ENCODE data around the gene CDHR2. TPM values are rescaled to one million over a fixed set of nuclear protein-coding genes. Genes with fewer than 3 reads are reported as not detected.
A peak's percentile ranks its signal among the peaks of the same experiment; 100 is the strongest.

The CDHR2 gene
- total and polyA plus RNA-seq, 2 donors (not counting 3 experiments of a cell fraction or from before 2014, with no cell fraction given): not detected

DNA sequence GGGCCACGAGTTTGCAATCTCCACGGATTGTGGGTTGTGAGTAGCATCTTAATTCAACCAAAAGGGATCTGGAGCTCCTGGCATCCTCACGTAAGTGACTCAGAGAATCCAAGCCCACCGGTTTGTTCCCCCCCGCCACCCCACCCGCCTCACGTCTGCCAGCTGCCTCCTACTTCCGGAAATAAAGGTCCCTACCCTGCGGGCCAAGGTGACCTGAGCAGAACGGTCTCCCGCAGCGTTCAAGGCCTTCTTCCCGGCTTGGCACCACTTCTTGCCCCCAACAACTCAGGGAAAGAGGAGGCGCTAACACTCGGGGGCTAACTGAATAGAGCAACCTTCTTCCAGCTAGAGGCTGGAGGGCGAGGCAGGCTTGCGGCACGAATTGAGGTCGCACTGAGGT is 69.6 kb downstream of the CDHR2 start:
- Histone ChIP-seq H3K9me3 (replicated peaks; ENCODE audit: control insufficient read depth, insufficient read depth, low read length) (no peaks in the 10 kb centered on the region), H3K4me1 (ENCODE audit: control insufficient read depth, extremely low read depth, insufficient read depth, low read length) (peaks cover 21% of the 10 kb centered on the region), H3K9ac (replicated peaks; ENCODE audit: extremely low read depth, insufficient read depth, low read length) (no peak overlapping the region), H3K79me2 (ENCODE audit: control insufficient read depth, insufficient read depth, low read length) (no peaks in the 10 kb centered on the region), H3K4me2 (ENCODE audit: insufficient read depth, low read length) (no peak overlapping the region), H3K4me3 (replicated peaks in 1 of 3; ENCODE audit: insufficient read depth in 1 of 3, low read depth in 1 of 3, low read length in 3 of 3) (no peak overlapping the region), H4K20me1 (replicated peaks; ENCODE audit: control insufficient read depth, extremely low read depth, insufficient read depth, low read length) (no peaks in the 10 kb centered on the region), H3K9me1 (replicated peaks; ENCODE audit: control insufficient read depth, extremely low read depth, insufficient read depth, low read length) (no peaks in the 10 kb centered on the region), H3K27ac (ENCODE audit: insufficient read depth, low read depth, low read length) (no peak overlapping the region), H2AFZ (ENCODE audit: low read depth, low read length) (peak overlapping the region; percentile 68), H3K27me3 (ENCODE audit: control insufficient read depth in 2 of 2, insufficient read depth in 2 of 2, low read length in 2 of 2) (peaks cover 27 to 30% of the 10 kb centered on the region in 2 experiments), H3K36me3 (ENCODE audit: control insufficient read depth in 2 of 2, extremely low read depth in 1 of 2, insufficient read depth in 2 of 2, low read length in 2 of 2) (no peaks in the 10 kb centered on the region)
- CTCF ChIA-PET: interaction anchor here (0.7 to 1.2 kb wide), 4 partner anchors 28 to 45 kb away, joined by 3 read pairs; partner anchors contain the start of gene TSPAN17
- dilution Hi-C loops (cut with MboI; ENCODE audit: extremely low pct_ligation_motif_present, low sequenced_read_pairs) (no loop called here), intact Hi-C loops (cut with micrococcal nuclease) (loop anchor here (1.0 to 10.0 kb wide), 5 partner anchors 22 to 230 kb away; partner anchors contain the start of genes FAF2, HIGD2A, NOP16 and TSPAN17)
- no TSS peak for BruUV-seq (replicated peaks)
- POLR2A ChIA-PET: no interaction called here
- FAIRE-seq (no peak), DNase-seq (ENCODE audit: low read depth, low spot score) (no peak)
- TF ChIP-seq POLR2A (IDR thresholded peaks at IDR 0.05; ENCODE audit: low read depth, low read length) (no peak), FOS (IDR thresholded peaks at IDR 0.05; ENCODE audit: borderline replicate concordance, insufficient read depth, low read length) (no peak), POLR2AphosphoS5 (IDR thresholded peaks at IDR 0.05; ENCODE audit: insufficient read depth, low read depth, low read length) (no peak), EZH2 (IDR thresholded peaks at IDR 0.05; ENCODE audit: borderline replicate concordance, low read depth, low read length, severe bottlenecking) (no peak), GATA2 (IDR thresholded peaks at IDR 0.05; ENCODE audit: insufficient read depth, insufficient read length, low read depth, low read length) (no peak), MYC (IDR thresholded peaks at IDR 0.05; ENCODE audit: low read depth, low read length) (no peak), JUN (IDR thresholded peaks at IDR 0.05; ENCODE audit: borderline replicate concordance, insufficient read depth, insufficient read length, low read depth) (no peak)
- TF ChIP-seq, protein P1, sequence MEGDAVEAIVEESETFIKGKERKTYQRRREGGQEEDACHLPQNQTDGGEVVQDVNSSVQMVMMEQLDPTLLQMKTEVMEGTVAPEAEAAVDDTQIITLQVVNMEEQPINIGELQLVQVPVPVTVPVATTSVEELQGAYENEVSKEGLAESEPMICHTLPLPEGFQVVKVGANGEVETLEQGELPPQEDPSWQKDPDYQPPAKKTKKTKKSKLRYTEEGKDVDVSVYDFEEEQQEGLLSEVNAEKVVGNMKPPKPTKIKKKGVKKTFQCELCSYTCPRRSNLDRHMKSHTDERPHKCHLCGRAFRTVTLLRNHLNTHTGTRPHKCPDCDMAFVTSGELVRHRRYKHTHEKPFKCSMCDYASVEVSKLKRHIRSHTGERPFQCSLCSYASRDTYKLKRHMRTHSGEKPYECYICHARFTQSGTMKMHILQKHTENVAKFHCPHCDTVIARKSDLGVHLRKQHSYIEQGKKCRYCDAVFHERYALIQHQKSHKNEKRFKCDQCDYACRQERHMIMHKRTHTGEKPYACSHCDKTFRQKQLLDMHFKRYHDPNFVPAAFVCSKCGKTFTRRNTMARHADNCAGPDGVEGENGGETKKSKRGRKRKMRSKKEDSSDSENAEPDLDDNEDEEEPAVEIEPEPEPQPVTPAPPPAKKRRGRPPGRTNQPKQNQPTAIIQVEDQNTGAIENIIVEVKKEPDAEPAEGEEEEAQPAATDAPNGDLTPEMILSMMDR (IDR thresholded peaks at IDR 0.05; ENCODE audit: extremely low read depth in 1 of 2, insufficient read depth in 1 of 2, low read depth in 1 of 2, low read length in 2 of 2): no peak
- TF ChIP-seq, protein P2, sequence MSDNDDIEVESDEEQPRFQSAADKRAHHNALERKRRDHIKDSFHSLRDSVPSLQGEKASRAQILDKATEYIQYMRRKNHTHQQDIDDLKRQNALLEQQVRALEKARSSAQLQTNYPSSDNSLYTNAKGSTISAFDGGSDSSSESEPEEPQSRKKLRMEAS (IDR thresholded peaks at IDR 0.05; ENCODE audit: insufficient read depth, insufficient read length): no peak

Data from endothelial cell of umbilical vein (primary cell).